ENCODE measurements around the gene SPACA7. TPM values are rescaled to one million over a fixed set of nuclear protein-coding genes. Genes with fewer than 3 reads are reported as not detected.

Gene SPACA7
- total RNA-seq, 2 experiments from 2014 or later: not detected

DNA sequence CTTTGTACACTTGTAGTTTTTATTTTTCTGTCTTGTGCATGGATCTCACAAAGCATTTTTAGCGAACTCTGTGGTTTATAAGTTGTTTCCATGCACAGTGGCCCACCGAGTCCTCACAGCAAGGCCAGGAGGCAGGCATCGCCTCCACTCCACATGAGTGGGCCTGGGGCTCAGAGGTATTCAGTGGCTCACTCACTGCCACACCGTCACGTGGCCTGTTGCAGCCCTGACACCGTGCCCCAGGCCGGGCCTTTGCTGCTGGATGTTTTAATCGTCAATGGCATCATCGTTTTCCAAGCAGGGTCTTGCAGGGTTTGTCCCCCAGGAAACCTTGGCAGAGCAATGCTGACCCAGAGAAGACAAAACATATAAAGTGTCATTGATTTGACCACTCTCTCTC is 59.8 kb downstream of the SPACA7 start:
- intact Hi-C loops (cut with micrococcal nuclease): no loop called here
- Mint-ChIP-seq H3K4me3 (no peak overlapping the region), H3K36me3 (no peaks in the 10 kb centered on the region), H3K27ac (no peak overlapping the region), H3K9me3 (peaks cover 9% of the 10 kb centered on the region), H3K4me1 (ENCODE audit: low read depth) (no peaks in the 10 kb centered on the region), H3K27me3 (peaks cover 7% of the 10 kb centered on the region)
- CTCF ChIA-PET: no interaction called here
- POLR2A ChIA-PET: no interaction called here
- no peak for DNase-seq

GRCh38 chr13:112438094-112438493 is 61.9 kb downstream of the SPACA7 start:
- H3K36me3 Mint-ChIP-seq: no peaks in the 10 kb centered on the region
- peaks cover 7% of the 10 kb centered on the region for H3K27me3 Mint-ChIP-seq
- H3K4me1 Mint-ChIP-seq (ENCODE audit: low read depth): no peaks in the 10 kb centered on the region
- H3K4me3 Mint-ChIP-seq: no peak overlapping the region
- no peak overlapping the region for H3K27ac Mint-ChIP-seq
- H3K9me3 Mint-ChIP-seq: peaks cover 9% of the 10 kb centered on the region
- ChIA-PET POLR2A (no interaction called here), CTCF (no interaction called here)
- intact Hi-C loops (cut with micrococcal nuclease): no loop called here
- no peak for DNase-seq

DNA sequence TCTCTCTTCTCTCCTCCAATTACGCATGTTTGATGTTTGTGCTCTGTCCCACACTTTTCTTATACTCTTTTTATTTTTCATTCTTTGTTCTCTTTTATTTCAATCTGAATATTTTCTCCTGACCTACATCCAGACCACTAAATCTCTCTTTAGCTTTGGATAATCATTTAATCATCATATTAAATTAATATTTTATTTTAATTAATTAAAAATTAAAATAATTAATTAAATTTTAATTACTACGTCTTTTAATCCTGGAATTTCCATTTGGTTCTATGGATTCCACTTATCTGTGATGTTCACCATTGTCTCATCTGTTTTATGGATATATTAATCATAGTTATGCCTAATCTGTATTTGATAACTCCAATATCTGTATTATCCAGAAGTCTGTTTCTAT is 62.4 kb downstream of the SPACA7 start:
- H3K36me3 Mint-ChIP-seq: no peaks in the 10 kb centered on the region
- ChIA-PET CTCF (no interaction called here), POLR2A (no interaction called here)
- no peaks in the 10 kb centered on the region for H3K4me1 Mint-ChIP-seq (ENCODE audit: low read depth)
- H3K9me3 Mint-ChIP-seq: peaks cover 9% of the 10 kb centered on the region
- H3K27ac Mint-ChIP-seq: no peak overlapping the region
- H3K4me3 Mint-ChIP-seq: no peak overlapping the region
- intact Hi-C loops (cut with micrococcal nuclease): no loop called here
- DNase-seq: no peak
- H3K27me3 Mint-ChIP-seq: peaks cover 12% of the 10 kb centered on the region

DNA sequence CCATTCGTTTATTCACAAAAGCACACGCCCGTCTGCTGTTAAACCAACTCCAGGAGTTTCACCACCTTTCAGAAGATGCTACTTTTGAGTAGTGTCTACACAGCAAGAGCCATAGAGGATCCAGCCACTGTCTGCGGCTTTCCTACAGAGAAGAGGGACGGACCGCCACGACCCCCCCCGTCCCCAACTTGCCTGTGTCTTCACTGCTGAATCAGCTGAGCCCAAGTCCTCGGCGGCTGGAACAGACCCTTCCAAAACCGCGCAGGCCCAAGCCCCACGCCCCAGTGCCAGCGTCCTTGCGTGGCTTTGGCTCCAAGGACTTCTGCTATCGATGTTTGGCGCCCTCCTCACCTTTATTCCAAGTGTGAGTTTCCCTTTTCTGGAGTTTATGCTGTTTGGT is 65.1 kb downstream of the SPACA7 start:
- intact Hi-C loops (cut with micrococcal nuclease): loop anchor here (10.0 kb wide), 1 partner anchor 966 kb away; no protein-coding TSS in a partner anchor
- ChIA-PET POLR2A (no interaction called here), CTCF (no interaction called here)
- H3K36me3 Mint-ChIP-seq: no peaks in the 10 kb centered on the region
- H3K4me3 Mint-ChIP-seq: no peak overlapping the region
- H3K27me3 Mint-ChIP-seq: peaks cover 15% of the 10 kb centered on the region
- H3K9me3 Mint-ChIP-seq: peaks cover 6% of the 10 kb centered on the region
- no peak for DNase-seq
- no peak overlapping the region for H3K27ac Mint-ChIP-seq
- H3K4me1 Mint-ChIP-seq (ENCODE audit: low read depth): no peaks in the 10 kb centered on the region

DNA sequence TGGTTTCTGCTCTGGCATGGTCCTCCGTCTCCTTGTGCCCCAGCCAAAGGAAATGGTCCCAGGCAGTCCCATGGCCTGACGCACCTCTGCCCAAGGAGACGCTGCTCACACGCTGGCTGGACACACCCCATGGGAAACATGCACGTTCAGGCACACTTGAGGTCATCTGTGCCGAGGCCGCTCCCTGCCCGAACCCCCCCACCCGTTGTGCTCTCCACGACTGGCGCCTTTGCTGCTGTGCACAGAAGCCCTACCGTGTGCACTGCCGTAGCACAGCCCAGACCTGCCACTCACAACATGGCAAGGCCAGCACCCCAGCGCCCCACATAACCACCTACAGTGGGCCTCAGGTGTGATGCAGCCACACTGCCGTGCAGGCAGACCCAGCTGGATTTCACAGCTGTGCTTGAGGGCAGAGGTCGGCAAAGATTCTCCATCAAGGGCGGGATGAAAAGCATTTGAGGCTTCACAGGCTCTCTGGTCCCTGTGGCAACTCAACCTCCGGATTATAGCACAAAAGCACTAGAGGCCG is 65.7 kb downstream of the SPACA7 start:
- peaks cover 15% of the 10 kb centered on the region for H3K27me3 Mint-ChIP-seq
- no peak overlapping the region for H3K27ac Mint-ChIP-seq
- no peak overlapping the region for H3K4me3 Mint-ChIP-seq
- peaks cover 6% of the 10 kb centered on the region for H3K9me3 Mint-ChIP-seq
- POLR2A ChIA-PET: no interaction called here
- H3K4me1 Mint-ChIP-seq (ENCODE audit: low read depth): no peaks in the 10 kb centered on the region
- no peaks in the 10 kb centered on the region for H3K36me3 Mint-ChIP-seq
- CTCF ChIA-PET: interaction anchor here (0.7 kb wide), 1 partner anchor 501 kb away, joined by 3 read pairs; no protein-coding TSS in a partner anchor
- intact Hi-C loops (cut with micrococcal nuclease): loop anchor here (10.0 kb wide), 1 partner anchor 967 kb away; no protein-coding TSS in a partner anchor
- DNase-seq: peak; percentile 4

DNA sequence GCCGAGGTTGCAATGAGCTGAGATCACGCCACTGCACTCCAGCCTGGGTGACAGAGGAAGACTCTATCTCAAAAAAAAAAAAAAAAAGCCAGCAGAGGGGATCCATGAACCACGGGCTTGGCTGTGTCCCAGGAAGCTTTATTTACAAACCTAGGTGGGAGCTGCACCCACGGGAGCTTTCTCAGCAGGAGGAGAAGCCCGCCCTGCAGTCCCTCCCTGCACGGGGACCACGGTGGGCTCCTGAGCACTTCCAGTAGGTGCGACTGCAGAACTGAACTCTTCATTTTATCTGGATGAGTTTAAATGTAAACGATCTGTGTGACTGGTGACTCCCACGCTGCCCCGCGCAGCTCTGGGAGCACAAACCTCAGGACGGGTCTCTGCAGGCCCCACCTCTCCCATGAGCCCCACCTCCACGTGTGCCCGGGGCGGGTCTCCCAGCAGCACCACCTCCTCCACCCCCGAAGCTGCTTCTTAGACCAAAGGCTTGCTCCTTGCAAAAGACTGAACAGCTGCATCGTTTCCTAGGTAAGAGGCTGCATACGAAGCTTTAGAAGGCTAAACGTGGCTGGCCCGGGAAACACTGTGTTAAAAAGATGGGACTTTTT is 66.4 kb downstream of the SPACA7 start:
- POLR2A ChIA-PET: no interaction called here
- Mint-ChIP-seq H3K4me1 (ENCODE audit: low read depth) (no peaks in the 10 kb centered on the region), H3K36me3 (no peaks in the 10 kb centered on the region), H3K9me3 (peaks cover 6% of the 10 kb centered on the region), H3K27me3 (peaks cover 15% of the 10 kb centered on the region), H3K27ac (no peak overlapping the region), H3K4me3 (no peak overlapping the region)
- DNase-seq: peak; percentile 7
- CTCF ChIA-PET: interaction anchor here (0.7 to 1.9 kb wide), 3 partner anchors 163 to 1013 kb away, joined by 3 to 11 read pairs (median 4); no protein-coding TSS in a partner anchor
- intact Hi-C loops (cut with micrococcal nuclease): loop anchor here (10.0 kb wide), 1 partner anchor 968 kb away; no protein-coding TSS in a partner anchor

DNA sequence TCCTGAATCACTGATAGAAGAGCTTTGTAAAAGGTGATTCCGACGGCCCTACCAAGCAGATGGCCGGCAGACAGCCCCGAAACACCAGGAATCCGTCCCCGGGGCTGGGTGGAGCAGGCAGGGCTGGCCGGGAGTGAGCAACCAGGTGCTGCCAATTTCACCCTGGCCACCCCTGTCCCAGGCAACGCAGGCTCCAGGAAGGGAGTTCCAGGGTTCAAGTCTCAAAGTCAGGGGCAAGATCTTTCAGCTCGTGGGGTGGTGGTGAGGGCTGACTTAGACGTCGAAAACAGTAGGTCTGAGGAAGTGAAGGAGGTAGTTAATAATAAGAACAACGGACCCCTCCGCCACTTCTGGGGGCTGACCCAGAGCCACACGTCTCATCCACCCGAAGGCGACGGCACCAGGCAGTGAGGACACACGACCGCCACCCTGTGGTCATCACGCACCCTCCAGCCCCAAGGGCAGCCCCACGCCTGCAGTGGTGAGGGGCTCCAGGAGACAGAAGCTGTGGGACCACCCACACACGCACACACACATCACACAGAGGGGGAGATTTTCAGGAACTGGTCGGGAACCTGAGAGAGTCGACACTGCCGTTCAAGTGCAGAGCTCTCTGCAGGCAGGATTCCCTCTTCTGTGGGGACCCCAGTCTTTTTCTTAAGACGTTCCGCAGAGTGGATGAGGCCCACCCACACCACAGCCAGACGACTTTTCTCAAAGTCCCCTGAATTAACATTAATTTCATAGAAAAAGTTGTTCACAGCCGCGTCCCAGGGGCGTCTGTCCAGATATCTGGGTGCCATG is 67.2 kb downstream of the SPACA7 start:
- Mint-ChIP-seq H3K36me3 (no peaks in the 10 kb centered on the region), H3K27ac (no peak overlapping the region), H3K9me3 (peaks cover under 1% of the 10 kb centered on the region), H3K4me3 (no peak overlapping the region), H3K27me3 (peaks cover 15% of the 10 kb centered on the region), H3K4me1 (ENCODE audit: low read depth) (no peaks in the 10 kb centered on the region)
- CTCF ChIA-PET: interaction anchor here (1.6 to 1.9 kb wide), 3 partner anchors 12 to 1014 kb away, joined by 4 to 11 read pairs (median 5); no protein-coding TSS in a partner anchor
- POLR2A ChIA-PET: no interaction called here
- DNase-seq: peak; percentile 18
- intact Hi-C loops (cut with micrococcal nuclease): loop anchor here (10.0 kb wide), 1 partner anchor 969 kb away; no protein-coding TSS in a partner anchor

DNA sequence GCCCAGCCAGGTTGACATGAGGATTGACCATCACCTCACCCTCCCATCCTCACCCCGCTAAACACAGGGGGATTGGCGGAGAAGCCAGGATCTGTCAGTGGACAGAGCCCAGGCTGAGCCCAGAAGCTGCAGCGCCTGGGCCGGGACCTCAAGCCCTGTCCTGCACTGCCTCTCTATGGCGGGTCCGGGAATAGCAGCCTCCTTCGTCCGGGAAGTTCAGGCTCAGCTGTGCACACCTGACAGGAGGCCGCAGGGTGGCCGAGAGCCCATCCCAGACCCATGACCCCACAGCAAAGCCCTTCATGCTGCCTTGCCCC is 67.8 kb downstream of the SPACA7 start:
- intact Hi-C loops (cut with micrococcal nuclease): loop anchor here (10.0 kb wide), 1 partner anchor 969 kb away; no protein-coding TSS in a partner anchor
- H3K4me1 Mint-ChIP-seq (ENCODE audit: low read depth): no peaks in the 10 kb centered on the region
- POLR2A ChIA-PET: no interaction called here

GRCh38 chr13:112444416-112445399 is 68.6 kb downstream of the SPACA7 start:
- H3K36me3 Mint-ChIP-seq: no peaks in the 10 kb centered on the region
- POLR2A ChIA-PET: no interaction called here
- intact Hi-C loops (cut with micrococcal nuclease): loop anchor here (5.0 to 10.0 kb wide), 2 partner anchors 163 to 970 kb away; no protein-coding TSS in a partner anchor
- H3K27me3 Mint-ChIP-seq: peaks cover 15% of the 10 kb centered on the region
- CTCF ChIA-PET: interaction anchor here (0.7 to 1.9 kb wide), 4 partner anchors 10 to 1015 kb away, joined by 3 to 11 read pairs (median 4); no protein-coding TSS in a partner anchor
- H3K4me1 Mint-ChIP-seq (ENCODE audit: low read depth): no peaks in the 10 kb centered on the region
- no peak overlapping the region for H3K4me3 Mint-ChIP-seq
- H3K9me3 Mint-ChIP-seq: no peaks in the 10 kb centered on the region
- no peak overlapping the region for H3K27ac Mint-ChIP-seq
- peak; percentile 7 for DNase-seq

More for the DNA sequence above, 67.8 kb downstream of the SPACA7 start:
- H3K27ac Mint-ChIP-seq: no peak overlapping the region
- DNase-seq: peak; percentile 75
- no peak overlapping the region for H3K4me3 Mint-ChIP-seq
- no peaks in the 10 kb centered on the region for H3K36me3 Mint-ChIP-seq
- CTCF ChIA-PET: interaction anchor here (0.7 to 1.9 kb wide), 4 partner anchors 11 to 1015 kb away, joined by 3 to 11 read pairs (median 4); no protein-coding TSS in a partner anchor
- H3K9me3 Mint-ChIP-seq: no peaks in the 10 kb centered on the region
- H3K27me3 Mint-ChIP-seq: peaks cover 15% of the 10 kb centered on the region

GRCh38 chr13:112445411-112446271 is 69.5 kb downstream of the SPACA7 start:
- Mint-ChIP-seq H3K27me3 (peaks cover 13% of the 10 kb centered on the region), H3K36me3 (no peaks in the 10 kb centered on the region), H3K4me3 (no peak overlapping the region), H3K9me3 (no peaks in the 10 kb centered on the region), H3K27ac (no peak overlapping the region), H3K4me1 (ENCODE audit: low read depth) (no peaks in the 10 kb centered on the region)
- CTCF ChIA-PET: no interaction called here
- DNase-seq: peak; percentile 2
- intact Hi-C loops (cut with micrococcal nuclease): loop anchor here (5.0 to 10.0 kb wide), 2 partner anchors 162 to 971 kb away; no protein-coding TSS in a partner anchor
- POLR2A ChIA-PET: no interaction called here

DNA sequence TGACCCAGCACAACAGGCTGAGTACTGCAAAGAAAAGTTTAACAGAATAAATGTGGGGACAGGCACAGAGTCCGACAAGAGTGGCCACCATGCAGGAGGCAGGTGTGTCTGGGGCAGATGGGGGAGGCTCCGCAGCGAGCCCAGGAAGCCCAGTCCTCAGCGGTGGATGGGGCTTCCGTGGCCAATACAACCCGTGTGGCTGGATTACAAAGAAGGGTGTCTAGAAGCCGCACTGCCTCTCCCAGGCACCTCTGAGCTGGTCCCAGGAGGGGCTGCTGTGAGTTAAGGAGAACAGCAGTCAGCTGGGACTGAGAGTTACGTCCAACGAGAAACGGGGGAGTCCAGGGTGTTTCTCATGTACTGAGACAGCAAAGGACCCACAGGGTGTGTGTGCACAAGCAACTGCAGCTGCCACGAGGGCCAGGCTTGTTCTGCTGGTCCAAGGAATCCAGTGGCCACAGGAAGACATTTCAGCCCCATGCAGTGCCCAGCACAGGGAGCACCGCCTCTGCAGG is 70.2 kb downstream of the SPACA7 start:
- peaks cover 13% of the 10 kb centered on the region for H3K27me3 Mint-ChIP-seq
- ChIA-PET POLR2A (no interaction called here), CTCF (no interaction called here)
- H3K4me1 Mint-ChIP-seq (ENCODE audit: low read depth): no peaks in the 10 kb centered on the region
- DNase-seq: peak; percentile 5
- intact Hi-C loops (cut with micrococcal nuclease): loop anchor here (5.0 to 10.0 kb wide), 2 partner anchors 161 to 972 kb away; no protein-coding TSS in a partner anchor
- H3K9me3 Mint-ChIP-seq: no peaks in the 10 kb centered on the region
- H3K4me3 Mint-ChIP-seq: no peak overlapping the region
- no peak overlapping the region for H3K27ac Mint-ChIP-seq
- H3K36me3 Mint-ChIP-seq: no peaks in the 10 kb centered on the region

Measured in activated CD4-positive, alpha-beta memory T cell treated with anti-CD3 and anti-CD28 coated beads for 36 hours (primary cell).